Effector memory CD8-positive, alpha-beta T cell (primary cell): ENCODE data around the gene SLC4A4.

ENCODE experiments used
- ATAC-seq: fragments of 150-1000 bp; cut with Tn5 transposase; replicated peaks from 2 replicates; pipeline ENCODE4 v1.10.0; 2021; ENCODE audit warnings: mild to moderate bottlenecking, moderate library complexity
- DNase-seq, 3 experiments: peaks; one replicate each; pipeline ENCODE4 v3.0.0; 2021
- H3K27ac Mint-ChIP-seq, 2 donors: one replicate each; pipeline ENCODE4 v1.8.0; 2022; ENCODE audit warnings: mild to moderate bottlenecking in 2 of 2, mixed read lengths in 2 of 2, moderate library complexity in 2 of 2
- H3K27me3 Mint-ChIP-seq, 2 donors: one replicate each; pipeline ENCODE4 v1.8.0; 2022; ENCODE audit warnings: mixed read lengths in 2 of 2
- H3K36me3 Mint-ChIP-seq: one replicate; pipeline ENCODE4 v1.8.0; 2022; ENCODE audit warnings: mild to moderate bottlenecking, moderate library complexity, mixed read lengths; ENCODE audit not compliant: insufficient read depth
- H3K4me1 Mint-ChIP-seq, 2 donors: one replicate each; pipeline ENCODE4 v1.8.0; 2022; ENCODE audit warnings: low read depth in 2 of 2, mixed read lengths in 2 of 2
- H3K4me3 Mint-ChIP-seq, 2 donors: one replicate each; pipeline ENCODE4 v1.8.0; 2022; ENCODE audit warnings: mild to moderate bottlenecking in 2 of 2, mixed read lengths in 2 of 2, moderate library complexity in 2 of 2
- H3K9me3 Mint-ChIP-seq, 2 donors: one replicate each; pipeline ENCODE4 v1.8.0; 2022; ENCODE audit warnings: mixed read lengths in 2 of 2

SLC4A4 gene

GRCh38 chr4:71554025-71554424 is 215.2 kb downstream of the SLC4A4 start:
- Mint-ChIP-seq H3K9me3 (no peaks in the 10 kb centered on the region), H3K4me3 (no peak overlapping the region), H3K27ac (no peak overlapping the region), H3K4me1 (no peaks in the 10 kb centered on the region), H3K27me3 (no peaks in the 10 kb centered on the region), H3K36me3 (no peaks in the 10 kb centered on the region)
- ATAC-seq (no peak), DNase-seq (no peak)

GRCh38 chr4:71558248-71558647 is 219.4 kb downstream of the SLC4A4 start:
- DNase-seq (no peak), ATAC-seq (no peak)
- no peaks in the 10 kb centered on the region for H3K27me3 Mint-ChIP-seq
- H3K4me3 Mint-ChIP-seq: no peak overlapping the region
- peaks cover 5% of the 10 kb centered on the region for H3K36me3 Mint-ChIP-seq
- no peaks in the 10 kb centered on the region for H3K4me1 Mint-ChIP-seq
- H3K9me3 Mint-ChIP-seq: no peaks in the 10 kb centered on the region
- H3K27ac Mint-ChIP-seq: peak overlapping the region in 1 of 2 donors; percentile 11

- DNase-seq (no peak), ATAC-seq (no peak)
- no peaks in the 10 kb centered on the region for H3K27me3 Mint-ChIP-seq
- no peaks in the 10 kb centered on the region for H3K9me3 Mint-ChIP-seq
- no peak overlapping the region for H3K4me3 Mint-ChIP-seq
- H3K36me3 Mint-ChIP-seq: peaks cover 14% of the 10 kb centered on the region
- H3K4me1 Mint-ChIP-seq: no peaks in the 10 kb centered on the region
- no peak overlapping the region for H3K27ac Mint-ChIP-seq
Observed at GRCh38 chr4:71559957-71560571, 221.2 kb downstream of the SLC4A4 start.

GRCh38 chr4:71564775-71565174 is 226.0 kb downstream of the SLC4A4 start:
- ATAC-seq (no peak), DNase-seq (no peak)
- H3K4me1 Mint-ChIP-seq: no peaks in the 10 kb centered on the region
- H3K27ac Mint-ChIP-seq: no peak overlapping the region
- no peaks in the 10 kb centered on the region for H3K9me3 Mint-ChIP-seq
- no peaks in the 10 kb centered on the region for H3K27me3 Mint-ChIP-seq
- H3K36me3 Mint-ChIP-seq: peaks cover 18% of the 10 kb centered on the region
- no peak overlapping the region for H3K4me3 Mint-ChIP-seq

GRCh38 chr4:71566856-71567255 is 228.0 kb downstream of the SLC4A4 start:
- DNase-seq (no peak), ATAC-seq (no peak)
- Mint-ChIP-seq H3K36me3 (peaks cover 18% of the 10 kb centered on the region), H3K9me3 (no peaks in the 10 kb centered on the region), H3K4me1 (no peaks in the 10 kb centered on the region), H3K27me3 (no peaks in the 10 kb centered on the region), H3K4me3 (no peak overlapping the region), H3K27ac (no peak overlapping the region)

GRCh38 chr4:71568131-71568530 is 229.3 kb downstream of the SLC4A4 start:
- Mint-ChIP-seq H3K4me3 (no peak overlapping the region), H3K36me3 (peaks cover 14% of the 10 kb centered on the region), H3K4me1 (no peaks in the 10 kb centered on the region), H3K27ac (no peak overlapping the region), H3K9me3 (no peaks in the 10 kb centered on the region), H3K27me3 (no peaks in the 10 kb centered on the region)
- no peak for ATAC-seq
- DNase-seq: no peak

- no peak for DNase-seq
- no peaks in the 10 kb centered on the region for H3K4me1 Mint-ChIP-seq
- no peak overlapping the region for H3K27ac Mint-ChIP-seq
- H3K36me3 Mint-ChIP-seq: peaks cover 5% of the 10 kb centered on the region
- no peaks in the 10 kb centered on the region for H3K9me3 Mint-ChIP-seq
- no peak overlapping the region for H3K4me3 Mint-ChIP-seq
- H3K27me3 Mint-ChIP-seq: no peaks in the 10 kb centered on the region
- ATAC-seq: no peak
Observed at GRCh38 chr4:71570492-71570891, 231.7 kb downstream of the SLC4A4 start.

- Mint-ChIP-seq H3K4me3 (no peak overlapping the region), H3K4me1 (no peaks in the 10 kb centered on the region), H3K9me3 (no peaks in the 10 kb centered on the region), H3K36me3 (peaks cover 5% of the 10 kb centered on the region), H3K27ac (no peak overlapping the region), H3K27me3 (no peaks in the 10 kb centered on the region)
- ATAC-seq (no peak), DNase-seq (no peak)
Observed at GRCh38 chr4:71571346-71571745, 232.5 kb downstream of the SLC4A4 start.

- Mint-ChIP-seq H3K9me3 (peaks cover 0 to 2% of the 10 kb centered on the region in 2 donors), H3K36me3 (no peaks in the 10 kb centered on the region), H3K4me1 (no peaks in the 10 kb centered on the region), H3K27me3 (no peaks in the 10 kb centered on the region), H3K4me3 (no peak overlapping the region), H3K27ac (no peak overlapping the region)
- ATAC-seq (no peak), DNase-seq (no peak)
Observed at GRCh38 chr4:71583971-71584370, 245.2 kb downstream of the SLC4A4 start.

- H3K27ac Mint-ChIP-seq: no peak overlapping the region
- no peaks in the 10 kb centered on the region for H3K27me3 Mint-ChIP-seq
- H3K4me1 Mint-ChIP-seq: no peaks in the 10 kb centered on the region
- ATAC-seq (no peak), DNase-seq (no peak)
- peaks cover 0 to 4% of the 10 kb centered on the region in 2 donors for H3K9me3 Mint-ChIP-seq
- no peak overlapping the region for H3K4me3 Mint-ChIP-seq
- no peaks in the 10 kb centered on the region for H3K36me3 Mint-ChIP-seq
Observed at GRCh38 chr4:71584585-71584984, 245.8 kb downstream of the SLC4A4 start.

GRCh38 chr4:71586087-71586763 is 247.4 kb downstream of the SLC4A4 start:
- H3K27ac Mint-ChIP-seq: no peak overlapping the region
- no peak for ATAC-seq
- no peaks in the 10 kb centered on the region for H3K36me3 Mint-ChIP-seq

GRCh38 chr4:71587995-71588394 is 249.2 kb downstream of the SLC4A4 start:
- H3K27me3 Mint-ChIP-seq: peaks cover 0 to 8% of the 10 kb centered on the region in 2 donors
- no peaks in the 10 kb centered on the region for H3K4me1 Mint-ChIP-seq
- H3K9me3 Mint-ChIP-seq: peaks cover 0 to 2% of the 10 kb centered on the region in 2 donors
- no peaks in the 10 kb centered on the region for H3K36me3 Mint-ChIP-seq
- ATAC-seq (no peak), DNase-seq (no peak)
- no peak overlapping the region for H3K4me3 Mint-ChIP-seq
- H3K27ac Mint-ChIP-seq: no peak overlapping the region

More at GRCh38 chr4:71586087-71586763, 247.4 kb downstream of the SLC4A4 start:
- DNase-seq: no peak
- Mint-ChIP-seq H3K4me3 (no peak overlapping the region), H3K4me1 (no peaks in the 10 kb centered on the region), H3K9me3 (peaks cover 0 to 2% of the 10 kb centered on the region in 2 donors), H3K27me3 (no peaks in the 10 kb centered on the region)

- H3K36me3 Mint-ChIP-seq: no peaks in the 10 kb centered on the region
- no peak overlapping the region for H3K27ac Mint-ChIP-seq
- no peaks in the 10 kb centered on the region for H3K4me1 Mint-ChIP-seq
- H3K4me3 Mint-ChIP-seq: no peak overlapping the region
- H3K27me3 Mint-ChIP-seq: peaks cover 3 to 8% of the 10 kb centered on the region in 2 donors
- H3K9me3 Mint-ChIP-seq: peaks cover 0 to 2% of the 10 kb centered on the region in 2 donors
- ATAC-seq (no peak), DNase-seq (no peak)
Observed at GRCh38 chr4:71592793-71593192, 254.0 kb downstream of the SLC4A4 start.

- H3K4me3 Mint-ChIP-seq: no peak overlapping the region
- ATAC-seq (no peak), DNase-seq (no peak)
- no peaks in the 10 kb centered on the region for H3K36me3 Mint-ChIP-seq
- H3K27me3 Mint-ChIP-seq: peaks cover 8 to 13% of the 10 kb centered on the region in 2 donors
- H3K9me3 Mint-ChIP-seq: peaks cover 0 to 2% of the 10 kb centered on the region in 2 donors
- H3K27ac Mint-ChIP-seq: no peak overlapping the region
- H3K4me1 Mint-ChIP-seq: no peaks in the 10 kb centered on the region
Observed at GRCh38 chr4:71593311-71593710, 254.5 kb downstream of the SLC4A4 start.
